AG09319 (cell line): ENCODE data around the gene HORMAD2.

Experiments
- DNase-seq: peaks from one replicate; pipeline ENCODE4 v3.0.0-alpha.2; 2010; ENCODE audit warnings: low read depth; ENCODE audit errors: extremely low read depth
- TF ChIP-seq, protein P1 (sequence below): IDR thresholded peaks from 2 replicates; pipeline ENCODE4 v1.5.1; 2011; ENCODE audit warnings: low read depth, mild to moderate bottlenecking, inconsistent platforms, low read length, moderate library complexity

Gene HORMAD2, protein sequence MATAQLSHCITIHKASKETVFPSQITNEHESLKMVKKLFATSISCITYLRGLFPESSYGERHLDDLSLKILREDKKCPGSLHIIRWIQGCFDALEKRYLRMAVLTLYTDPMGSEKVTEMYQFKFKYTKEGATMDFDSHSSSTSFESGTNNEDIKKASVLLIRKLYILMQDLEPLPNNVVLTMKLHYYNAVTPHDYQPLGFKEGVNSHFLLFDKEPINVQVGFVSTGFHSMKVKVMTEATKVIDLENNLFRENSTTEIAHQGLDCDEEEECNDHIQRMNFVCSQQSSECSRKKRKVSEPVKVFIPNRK

DNA sequence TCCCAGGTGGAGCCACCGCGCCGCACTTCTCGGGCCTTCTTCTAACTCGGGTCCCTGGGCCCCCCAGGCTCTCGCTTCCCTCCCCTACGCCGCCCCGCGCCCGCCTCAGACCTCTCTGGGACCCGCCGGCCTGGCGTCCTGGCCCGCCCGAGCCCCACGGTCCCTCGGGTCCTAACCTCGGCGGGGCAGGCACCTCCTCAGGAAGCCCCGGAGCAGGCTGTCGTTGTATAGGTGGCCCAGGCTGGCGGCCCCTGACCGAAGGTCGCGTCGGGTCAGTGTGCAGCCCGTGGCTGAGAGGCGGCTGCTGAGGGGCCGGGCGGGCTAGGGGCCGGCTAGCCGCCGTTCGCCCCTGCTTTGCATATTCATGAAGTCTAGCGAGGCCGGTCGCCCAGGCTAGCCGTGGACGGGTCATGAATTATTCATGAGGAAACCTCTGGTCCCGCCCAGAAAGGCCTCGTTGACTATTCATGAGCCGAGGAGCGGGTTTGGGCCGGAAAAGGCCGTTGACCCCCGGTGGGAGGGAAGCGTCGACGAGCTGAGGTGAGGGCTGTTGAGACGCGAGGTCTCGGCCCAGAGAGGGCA lies at the start of gene HORMAD2:
TSS of gene HORMAD2 (plus strand) at position 513 of the 582 bp plus-strand sequence. CDS start 13,489 bp downstream, outside the sequence.
- DNase-seq: no peak
- TF ChIP-seq, protein P1, sequence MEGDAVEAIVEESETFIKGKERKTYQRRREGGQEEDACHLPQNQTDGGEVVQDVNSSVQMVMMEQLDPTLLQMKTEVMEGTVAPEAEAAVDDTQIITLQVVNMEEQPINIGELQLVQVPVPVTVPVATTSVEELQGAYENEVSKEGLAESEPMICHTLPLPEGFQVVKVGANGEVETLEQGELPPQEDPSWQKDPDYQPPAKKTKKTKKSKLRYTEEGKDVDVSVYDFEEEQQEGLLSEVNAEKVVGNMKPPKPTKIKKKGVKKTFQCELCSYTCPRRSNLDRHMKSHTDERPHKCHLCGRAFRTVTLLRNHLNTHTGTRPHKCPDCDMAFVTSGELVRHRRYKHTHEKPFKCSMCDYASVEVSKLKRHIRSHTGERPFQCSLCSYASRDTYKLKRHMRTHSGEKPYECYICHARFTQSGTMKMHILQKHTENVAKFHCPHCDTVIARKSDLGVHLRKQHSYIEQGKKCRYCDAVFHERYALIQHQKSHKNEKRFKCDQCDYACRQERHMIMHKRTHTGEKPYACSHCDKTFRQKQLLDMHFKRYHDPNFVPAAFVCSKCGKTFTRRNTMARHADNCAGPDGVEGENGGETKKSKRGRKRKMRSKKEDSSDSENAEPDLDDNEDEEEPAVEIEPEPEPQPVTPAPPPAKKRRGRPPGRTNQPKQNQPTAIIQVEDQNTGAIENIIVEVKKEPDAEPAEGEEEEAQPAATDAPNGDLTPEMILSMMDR: no peak

DNA sequence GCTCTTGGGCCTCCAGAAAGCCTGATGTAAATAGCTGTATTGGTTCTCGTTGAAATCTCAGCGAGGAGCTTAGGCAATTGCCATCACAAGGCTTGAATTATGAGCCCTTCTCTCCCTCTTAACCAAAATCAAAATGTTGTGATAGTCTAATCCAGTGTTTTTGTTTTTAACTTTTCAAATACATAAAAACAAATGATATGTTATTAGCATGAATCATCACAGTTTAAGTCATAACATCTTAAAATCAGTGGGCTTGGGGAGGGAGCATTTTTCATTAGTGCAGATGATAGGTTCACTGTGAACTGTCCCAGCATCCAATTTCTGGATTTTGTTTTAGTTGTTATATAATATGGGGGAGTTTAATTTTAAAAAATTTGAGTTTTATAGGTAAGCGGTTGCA lies 48.9 kb upstream of the HORMAD2 start:
- TF ChIP-seq, protein P1: no peak
- no peak for DNase-seq

DNA sequence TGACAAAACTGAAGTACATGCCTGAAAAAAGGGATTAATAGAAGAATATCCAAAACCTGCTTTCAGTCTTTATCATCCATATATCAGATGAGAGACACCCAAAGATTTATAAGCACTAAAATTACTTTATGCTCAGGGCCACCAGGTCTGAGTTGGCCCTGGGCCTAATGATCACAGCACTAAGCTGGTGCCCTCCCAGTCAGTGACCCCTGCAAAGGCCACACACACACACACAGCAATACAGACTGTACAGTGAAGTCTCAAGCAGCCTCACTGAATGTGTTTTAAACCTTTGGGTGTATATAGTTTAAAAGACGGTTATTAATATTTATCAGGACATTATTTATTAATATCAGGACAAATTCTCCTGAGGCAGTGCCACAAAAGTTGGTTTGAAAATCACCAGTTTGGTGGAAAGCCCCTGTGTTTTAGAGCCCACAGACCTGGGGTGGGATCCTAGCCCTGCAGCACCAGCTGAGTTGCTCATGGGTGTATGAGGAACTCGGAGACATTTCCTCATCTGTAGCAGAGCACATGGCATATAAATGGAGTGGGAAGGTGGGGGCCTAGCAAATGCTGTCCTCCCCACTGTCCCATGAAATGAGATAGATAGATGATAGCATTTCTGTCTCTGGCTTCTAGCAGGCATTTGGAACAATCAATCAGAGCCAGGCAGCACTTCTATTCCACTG lies 48.4 kb upstream of the HORMAD2 start:
- no peak for DNase-seq
- TF ChIP-seq, protein P1: no peak

DNA sequence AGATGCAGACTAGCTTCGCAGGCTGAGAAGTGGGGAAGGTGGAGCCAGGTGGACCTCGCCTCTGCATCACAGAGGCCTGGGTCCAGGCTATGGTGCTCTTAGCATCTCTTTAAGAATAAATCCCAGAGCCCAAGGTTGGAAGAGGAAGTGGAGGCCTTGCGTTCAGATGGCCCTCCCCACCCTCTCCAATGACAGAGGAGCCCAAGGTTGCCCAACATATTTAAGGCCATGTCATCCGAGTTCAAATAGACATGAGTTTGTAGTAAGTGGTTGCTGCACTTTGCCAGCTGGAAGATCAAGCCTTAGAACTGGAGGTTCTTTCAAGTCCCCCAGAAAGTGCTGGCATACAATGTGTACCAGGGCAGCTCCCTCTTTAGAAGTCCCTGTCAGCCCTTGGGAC lies 47.1 kb upstream of the HORMAD2 start:
- DNase-seq: no peak
- TF ChIP-seq, protein P1: no peak

DNA sequence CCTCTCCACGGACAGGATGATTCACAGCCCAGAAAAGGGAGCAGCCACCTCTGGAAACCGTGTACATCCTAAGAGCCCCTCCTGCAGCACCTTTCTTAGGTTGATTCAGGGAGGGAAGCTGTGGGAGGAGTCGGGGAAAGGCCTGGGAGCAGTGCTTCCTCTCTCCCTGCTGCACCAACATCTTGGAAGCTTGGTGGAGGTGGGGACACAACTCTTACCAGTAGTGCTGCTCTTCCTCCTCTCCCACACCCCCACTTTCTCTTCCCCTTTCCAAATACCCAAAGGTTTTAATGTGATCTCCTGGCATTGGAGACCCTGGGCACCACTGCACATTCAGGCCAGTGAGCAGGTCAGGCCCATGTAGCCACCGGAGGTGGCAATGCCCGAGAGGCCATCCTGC lies 46.4 kb upstream of the HORMAD2 start:
- no peak for DNase-seq
- TF ChIP-seq, protein P1: no peak

DNA sequence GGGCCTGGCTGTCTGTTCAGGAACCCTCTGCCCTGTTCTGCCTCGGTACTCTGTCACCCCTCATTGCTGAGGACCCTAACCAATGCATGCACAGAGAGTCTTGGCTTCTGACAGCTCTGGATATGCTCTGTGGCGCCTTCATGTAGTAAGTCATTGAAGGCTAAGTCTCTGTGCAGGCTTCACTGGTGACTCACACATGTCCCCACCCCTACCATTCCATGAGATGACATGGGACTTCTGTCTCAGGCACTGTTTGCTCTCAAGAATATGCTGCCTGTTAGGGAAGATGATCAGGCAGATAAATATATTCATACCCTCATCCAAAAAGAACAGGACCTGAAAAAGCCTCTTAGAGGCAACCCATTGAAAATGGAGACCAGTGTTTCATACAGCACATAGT lies 43.6 kb upstream of the HORMAD2 start:
- TF ChIP-seq, protein P1: no peak
- DNase-seq: no peak

DNA sequence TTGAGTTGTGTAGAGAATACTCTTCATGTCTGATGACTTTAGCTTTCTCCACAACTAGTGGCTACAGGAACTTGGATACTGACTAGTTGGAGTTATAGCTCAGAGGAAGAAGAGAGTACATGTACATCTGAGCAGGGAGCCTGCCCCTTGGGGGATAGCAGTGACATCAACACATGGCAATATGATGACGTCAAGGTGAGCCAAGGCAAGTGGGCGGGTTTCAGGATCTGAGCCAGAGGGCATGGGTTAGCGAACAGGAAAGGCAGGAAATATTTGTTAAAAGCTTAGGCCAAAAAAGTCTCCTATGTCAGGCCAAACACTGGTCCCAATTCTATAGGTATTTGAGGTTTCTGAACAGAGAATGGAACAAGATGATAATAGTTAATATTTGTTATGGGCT lies 42.0 kb upstream of the HORMAD2 start:
- TF ChIP-seq, protein P1: no peak
- no peak for DNase-seq
